ENCODE results near the gene USP2.

The USP2 gene

GRCh38 chr11:119362741-119363080, 18.8 kb downstream of the USP2 start:
- DNase-seq: peak; percentile 60

- DNase-seq: peak; percentile 45
These were observed 19.4 kb downstream of the USP2 start for GRCh38 chr11:119361941-119362725.

GRCh38 chr11:119361056-119361787, 20.3 kb downstream of the USP2 start:
- DNase-seq: peak; percentile 97

DNA sequence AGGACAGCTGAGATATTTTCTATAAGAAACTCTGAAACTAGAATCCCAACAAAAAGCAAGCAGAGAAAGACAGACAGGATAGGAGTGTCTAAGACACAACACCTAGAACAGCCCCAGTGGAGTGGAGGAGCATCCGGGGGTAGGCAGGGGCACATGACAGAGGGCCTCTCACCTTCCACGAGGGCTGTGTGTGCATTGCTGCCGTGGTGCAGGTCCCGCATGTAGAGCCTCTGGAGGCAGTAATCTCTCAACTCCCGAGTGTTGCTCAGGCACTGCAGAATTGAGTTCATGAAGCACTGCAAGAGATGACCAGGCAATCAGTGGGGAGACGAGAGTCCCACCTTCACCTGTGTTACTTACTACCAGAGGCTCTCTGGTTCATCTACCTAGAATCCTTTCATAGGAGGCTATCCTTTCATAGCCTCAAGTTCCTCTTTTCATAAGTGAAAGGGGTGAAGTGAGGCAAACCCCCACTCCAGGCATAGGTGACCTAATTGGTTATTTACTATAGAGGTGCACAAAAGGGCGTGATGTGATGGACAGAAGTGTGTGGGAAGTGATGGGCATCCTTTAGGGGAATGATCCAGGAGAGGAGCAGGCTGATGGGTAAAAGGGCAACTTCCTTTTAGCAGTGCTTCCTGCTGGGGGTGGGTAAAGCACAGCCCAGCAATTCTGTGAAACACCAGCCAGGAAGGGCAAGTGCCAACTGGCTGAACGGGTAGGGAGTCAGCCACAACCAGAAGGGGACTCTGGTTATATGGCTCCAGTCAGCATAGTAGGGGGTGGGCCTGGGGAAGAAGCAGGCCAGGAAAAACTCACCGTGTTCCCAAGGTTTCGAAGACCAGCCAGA, 21.9 kb downstream of the USP2 start:
- no peak for DNase-seq

DNA sequence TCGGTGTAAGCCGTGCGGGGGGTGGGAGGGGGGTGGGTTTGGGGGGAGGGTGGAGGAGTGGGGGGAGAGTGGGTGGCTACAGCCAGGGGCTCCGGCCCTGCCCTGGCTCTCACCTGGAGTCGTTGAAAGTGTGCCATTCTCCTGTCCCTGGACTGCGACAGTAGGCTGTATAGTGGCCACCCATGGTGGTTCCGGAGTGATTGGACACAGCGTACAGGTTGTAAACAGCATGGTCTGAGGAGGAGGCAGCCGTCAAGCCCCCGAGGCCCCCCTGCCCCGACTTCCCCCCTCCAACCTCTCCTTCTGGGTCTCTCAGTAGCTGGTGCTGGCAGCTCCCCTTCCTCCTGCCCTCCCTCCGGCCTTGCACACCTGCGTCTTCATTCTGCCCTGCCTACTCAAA, 24.4 kb downstream of the USP2 start:
- DNase-seq: no peak

- DNase-seq: no peak
These were observed 25.0 kb downstream of the USP2 start for GRCh38 chr11:119356349-119357031.

DNA sequence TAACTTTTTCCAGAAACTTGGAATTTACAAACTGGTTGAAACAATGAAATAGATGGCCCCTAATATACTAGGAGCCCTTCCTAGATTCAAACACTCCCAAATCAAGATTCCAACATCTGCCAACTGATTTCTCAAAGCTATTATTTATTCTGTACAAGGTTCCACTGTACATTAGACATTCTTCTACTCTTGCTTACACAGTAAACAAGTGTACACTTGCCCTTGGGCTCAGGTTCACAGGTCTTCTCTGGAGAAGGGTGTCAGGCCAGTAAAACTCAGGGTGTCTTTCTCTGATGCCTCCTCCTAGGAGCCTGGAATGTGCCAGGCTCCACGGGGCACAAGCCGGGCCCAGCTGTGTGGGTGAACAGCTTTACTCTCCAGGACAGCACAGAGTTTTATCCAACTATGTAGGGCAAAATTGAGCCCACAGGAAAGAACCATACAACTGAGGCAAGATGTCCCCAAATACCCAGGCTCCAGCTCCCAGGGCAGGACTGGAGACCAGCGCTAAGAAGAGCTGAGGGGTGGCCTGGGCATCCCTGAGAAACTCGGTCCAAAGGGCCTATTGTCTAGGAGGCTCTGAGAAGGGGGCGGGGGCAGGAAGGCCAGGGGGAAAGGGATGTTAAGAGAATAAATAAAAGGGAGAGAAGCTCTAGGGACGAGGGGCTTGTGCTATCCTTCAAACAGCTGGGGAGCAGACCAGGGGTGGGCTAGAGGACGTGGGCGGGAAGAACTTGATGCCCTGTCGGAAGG, 26.2 kb downstream of the USP2 start:
- no peak for DNase-seq

GRCh38 chr11:119352857-119353260, 28.6 kb downstream of the USP2 start:
- DNase-seq: peak; percentile 93

DNA sequence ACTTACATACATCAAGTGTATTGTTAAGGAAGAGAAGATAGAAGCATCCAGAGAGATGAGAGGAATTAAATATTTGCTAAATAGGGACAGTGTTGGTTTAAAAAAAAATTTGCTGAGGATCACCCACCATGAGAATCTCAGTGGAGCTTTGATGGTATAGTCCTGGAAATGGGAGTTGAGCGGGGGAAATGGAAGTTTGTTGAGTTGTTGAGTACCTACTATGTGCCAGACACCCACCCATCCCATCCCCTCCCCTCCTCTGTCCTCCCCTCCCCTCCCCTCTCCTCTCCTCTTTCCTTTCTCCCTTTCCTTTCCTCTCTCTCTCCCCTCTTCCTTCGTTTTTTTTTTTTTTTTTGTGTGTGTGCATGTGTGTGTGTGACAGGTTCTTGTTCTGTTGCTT, 30.3 kb downstream of the USP2 start:
- DNase-seq: no peak

- DNase-seq: no peak
These were observed 31.2 kb downstream of the USP2 start for GRCh38 chr11:119350302-119350701.

GRCh38 chr11:119347940-119348605, 33.4 kb downstream of the USP2 start:
- peak; percentile 15 for DNase-seq

DNA sequence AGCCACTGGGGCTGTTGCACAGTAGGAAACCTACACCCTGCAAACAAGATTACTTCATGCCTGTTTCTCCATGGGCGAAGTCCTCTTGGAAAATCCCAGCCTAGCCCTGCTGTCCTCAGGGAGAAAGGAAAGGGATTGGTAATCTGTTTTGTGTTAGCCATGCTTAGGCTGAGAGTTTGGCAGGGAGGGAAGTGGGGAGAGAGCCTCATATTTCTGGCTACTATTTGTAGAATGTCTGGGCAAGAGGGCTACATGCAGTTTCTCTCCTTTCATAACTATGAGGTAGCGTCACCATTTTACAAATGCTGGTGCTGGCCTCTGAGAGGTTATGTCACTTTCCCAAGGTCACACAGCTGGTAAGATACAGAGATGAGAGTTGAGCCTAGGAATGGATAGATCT, 34.2 kb downstream of the USP2 start:
- DNase-seq: peak; percentile 58

DNA sequence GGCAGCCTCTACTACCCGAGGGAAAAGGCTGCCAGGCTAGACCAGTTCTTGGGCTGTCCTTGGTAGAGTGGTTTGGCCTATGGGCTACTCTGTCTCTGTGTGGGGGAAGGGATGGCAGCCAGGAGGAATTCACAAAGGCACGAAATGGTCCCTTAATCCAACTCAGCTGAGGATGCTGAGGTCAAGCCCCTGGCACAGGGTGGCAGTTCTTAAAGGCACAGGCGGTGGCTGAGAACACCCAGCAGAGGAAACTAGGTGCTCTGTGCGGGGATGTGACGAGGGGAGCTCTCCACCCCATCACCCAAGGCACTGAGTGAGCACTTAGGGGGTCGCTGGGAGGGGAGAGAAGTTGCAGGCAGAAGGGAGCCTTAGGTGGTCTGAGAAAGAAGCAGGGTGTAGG, 34.9 kb downstream of the USP2 start, which contains the start of gene MFRP:
MFRP (minus strand) TSS at position 101 of the 400 bp plus-strand sequence. CDS start 192 bp downstream, outside the sequence.
- no peak for DNase-seq

GRCh38 chr11:119345685-119346084, 35.8 kb downstream of the USP2 start:
- no peak for DNase-seq

GRCh38 chr11:119344291-119345010, 37.0 kb downstream of the USP2 start:
- no peak for DNase-seq

GRCh38 chr11:119343726-119344125, 37.8 kb downstream of the USP2 start:
- DNase-seq: no peak

- no peak for DNase-seq
These were observed 38.9 kb downstream of the USP2 start for GRCh38 chr11:119342362-119343130.

DNA sequence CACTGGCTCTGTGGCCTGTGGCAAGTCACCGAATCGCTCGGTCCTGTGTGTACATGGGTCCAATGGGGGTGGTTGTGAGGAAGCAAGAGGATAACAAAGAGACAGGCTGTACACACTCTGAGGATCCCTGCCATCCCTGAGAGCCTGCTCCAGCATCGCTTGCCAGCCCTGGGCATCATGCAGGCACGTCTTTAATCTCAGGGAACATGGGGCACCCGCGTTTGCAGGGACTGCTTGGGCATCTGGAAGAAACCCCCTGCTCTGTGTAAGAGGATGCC, 39.5 kb downstream of the USP2 start:
- DNase-seq: no peak

DNA sequence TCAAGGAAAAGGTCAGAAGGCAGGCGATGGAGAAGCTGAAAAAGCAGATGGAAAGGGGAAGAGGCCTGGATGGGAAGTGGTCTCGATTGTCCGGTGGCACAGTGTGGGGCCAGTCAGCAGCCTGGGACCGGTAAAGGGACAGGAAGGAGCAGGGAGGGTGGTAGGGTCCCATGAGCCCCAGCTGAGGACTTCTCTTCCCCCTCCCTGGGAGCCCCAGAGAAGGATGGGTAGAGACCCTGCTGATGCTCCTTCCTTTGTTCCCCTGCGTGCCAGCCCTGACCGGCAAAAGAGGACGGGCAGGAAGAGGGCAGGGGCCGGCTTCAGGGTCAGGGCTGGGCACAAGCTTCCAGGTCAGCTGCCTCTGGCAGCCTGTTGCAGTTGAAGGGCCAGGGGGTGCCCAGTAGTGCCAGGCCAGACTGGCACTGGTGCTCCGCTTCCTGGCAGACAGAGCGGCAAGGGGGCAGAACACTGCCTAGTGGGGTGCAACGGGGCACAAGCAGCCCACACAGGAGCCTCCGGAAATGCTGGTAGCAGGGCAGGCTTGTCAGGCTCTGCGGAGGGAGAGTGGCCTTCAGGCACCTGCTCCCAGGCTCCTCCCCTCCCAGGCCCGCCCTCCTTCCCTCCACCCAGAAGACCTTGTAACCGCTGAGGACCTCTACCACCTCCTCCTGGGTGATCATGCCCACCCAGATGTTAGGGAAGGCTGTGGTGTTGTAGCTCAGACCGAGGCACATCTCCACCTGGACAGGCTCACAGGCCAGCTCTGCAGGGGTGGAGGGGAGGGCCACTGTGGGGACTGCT, 40.1 kb downstream of the USP2 start:
- DNase-seq: no peak

Measured in NCI-H82 (cell line).